GM21576 (cell line): Measurements from ENCODE around the gene CTSO.
"Not testable (repeated sequence)": the region's sequence is repeated elsewhere in the genome, so short reads cannot be mapped to it uniquely, and the experiment has no call there.

Source experiments
- ATAC-seq: cut with Tn5 transposase; IDR thresholded peaks from one replicate; pipeline ENCODE4 v1.9.1; 2021; ENCODE audit warnings: mild to moderate bottlenecking, moderate library complexity; ENCODE audit not compliant: unreplicated experiment

CTSO gene

DNA sequence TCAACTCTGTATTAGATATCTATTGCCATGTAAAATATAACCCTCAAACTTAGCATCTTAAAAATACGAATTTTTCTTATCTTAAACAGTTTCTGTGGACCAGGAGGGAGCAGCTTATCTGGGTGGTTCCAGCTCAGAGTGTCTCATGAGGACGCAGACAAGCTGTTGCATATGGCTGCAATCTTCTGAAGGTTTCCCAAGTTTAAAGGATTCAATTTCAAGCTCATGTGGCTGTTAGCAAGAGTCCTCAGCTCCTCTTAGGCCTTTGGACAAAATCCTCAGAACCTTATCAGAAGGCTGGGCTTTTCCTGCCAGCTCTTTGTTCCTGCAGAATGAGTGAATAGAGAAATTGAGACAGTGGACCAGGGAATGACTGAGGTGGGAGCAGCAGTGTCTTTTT is 2.8 kb upstream of the CTSO start:
- ATAC-seq, result no peak

DNA sequence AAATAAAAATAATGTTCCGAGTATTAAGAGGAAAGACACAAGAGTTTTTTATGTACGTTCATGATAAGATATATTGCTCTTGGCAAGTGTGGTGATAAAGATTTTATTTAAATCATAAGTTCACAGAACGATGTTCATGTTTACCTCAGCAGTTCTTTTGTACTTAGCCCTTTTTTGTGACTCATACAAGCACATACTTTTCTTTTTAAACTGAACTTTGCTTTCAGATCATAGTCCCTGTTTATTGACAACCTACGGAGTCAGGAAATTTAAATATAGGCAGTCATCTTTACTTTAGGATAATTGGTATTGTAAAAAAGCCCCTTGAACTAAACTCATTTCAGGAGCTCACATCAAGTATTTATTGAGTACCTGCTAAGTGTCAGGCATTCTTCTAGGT is 1.3 kb upstream of the CTSO start:
- no peak for ATAC-seq

DNA sequence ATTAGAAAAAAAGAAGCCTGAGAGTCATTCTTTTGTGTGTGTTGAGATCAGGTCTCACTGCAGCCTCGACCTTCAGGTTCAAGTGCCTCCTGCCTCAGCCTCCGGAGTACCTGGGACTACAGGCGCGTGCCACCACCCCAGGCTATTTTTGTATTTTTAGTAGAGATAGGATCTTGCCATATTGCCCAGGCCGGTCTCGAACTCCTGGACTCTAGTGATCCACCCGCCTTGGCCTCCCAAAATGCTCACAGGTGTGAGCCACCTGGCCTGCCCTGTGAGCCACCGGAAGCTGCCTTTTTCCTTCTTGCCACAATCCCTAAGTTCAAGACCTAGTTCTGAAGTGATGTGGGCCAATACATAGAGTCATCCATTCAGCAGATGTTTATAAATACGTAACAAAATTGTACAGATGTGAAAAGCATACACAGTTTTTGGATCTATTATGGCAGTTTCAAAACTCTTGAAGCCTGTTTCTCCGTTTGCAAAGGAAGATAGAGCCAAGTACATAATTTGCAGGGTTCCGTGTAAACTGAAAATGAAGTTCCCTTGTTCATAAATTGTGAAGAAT is 536 bp upstream of the CTSO start:
- no peak for ATAC-seq

DNA sequence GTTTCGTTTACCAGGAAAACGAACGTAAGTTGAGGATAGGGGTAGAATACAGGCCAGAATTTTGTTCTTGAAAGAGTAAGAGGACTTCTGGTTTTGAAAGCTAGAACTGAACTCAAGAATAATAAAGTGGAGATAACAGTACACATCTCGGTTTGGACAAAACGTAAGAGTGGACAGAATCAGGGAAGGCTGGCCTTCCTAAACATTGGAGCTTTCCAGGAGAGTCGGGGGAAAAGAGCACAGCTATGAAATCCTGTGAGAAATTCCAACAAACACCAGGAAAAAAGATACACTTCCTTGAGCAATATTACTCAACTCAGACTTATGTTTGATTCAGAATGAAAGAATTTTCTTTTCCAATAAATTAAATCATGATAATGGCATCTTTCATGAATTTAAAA is 1.2 kb downstream of the CTSO start:
- no peak for ATAC-seq

DNA sequence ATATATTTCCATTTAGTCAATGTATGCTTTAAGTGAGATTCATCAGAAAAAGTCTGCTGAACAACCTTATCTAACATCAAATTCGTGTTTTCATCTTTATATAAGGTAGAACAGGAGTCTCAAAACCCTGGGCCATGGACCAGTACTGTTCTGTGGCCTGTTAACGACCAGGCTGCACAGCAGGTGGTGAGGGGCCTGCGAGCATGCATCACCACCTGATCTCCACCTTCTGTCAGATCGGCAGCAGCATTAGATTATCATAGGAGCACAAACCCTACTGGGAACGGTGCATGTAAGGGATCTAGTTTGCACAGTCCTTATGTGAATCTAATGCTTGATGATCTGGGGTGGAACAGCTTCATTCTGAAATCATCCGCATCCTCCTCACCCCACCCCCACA is 3.2 kb downstream of the CTSO start:
- no peak for ATAC-seq

DNA sequence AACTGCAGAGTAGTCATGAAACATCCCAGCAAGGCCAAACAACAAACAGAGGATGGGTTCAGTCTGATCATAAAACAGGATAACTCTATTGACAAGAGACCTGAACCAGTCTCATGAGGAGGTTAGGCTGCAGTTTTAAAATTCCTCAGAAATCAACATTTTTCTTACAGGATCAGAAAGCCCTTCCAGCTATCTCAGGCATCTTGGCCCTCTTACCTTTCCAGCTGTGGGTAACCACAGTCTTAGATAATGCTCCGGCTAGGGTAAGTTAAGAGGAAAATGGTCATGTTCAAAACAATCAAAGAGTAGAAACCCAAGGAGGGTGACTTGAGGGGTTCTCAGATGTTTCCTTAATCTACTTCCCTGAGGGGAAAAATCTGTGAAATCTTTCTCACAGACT is 5.1 kb downstream of the CTSO start:
- no peak for ATAC-seq

DNA sequence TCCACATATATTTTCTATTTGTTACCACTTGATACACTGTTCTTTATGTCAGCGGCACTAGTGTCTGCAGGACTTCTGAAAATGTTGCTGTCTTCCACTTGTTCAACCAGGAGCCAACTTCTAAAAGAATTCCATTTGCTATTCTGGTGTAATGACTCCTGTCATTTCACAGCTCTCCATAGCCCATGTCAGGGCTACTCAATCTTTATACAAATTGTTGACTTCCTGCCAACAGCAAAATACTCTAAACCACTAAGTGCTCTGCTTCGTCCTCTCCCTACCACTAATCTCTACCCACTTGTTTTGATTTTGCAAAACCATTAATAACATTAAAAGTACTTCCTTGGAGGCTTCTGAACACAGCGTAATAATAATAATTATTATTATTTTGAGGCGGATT is 7.2 kb downstream of the CTSO start:
- ATAC-seq, result no peak

DNA sequence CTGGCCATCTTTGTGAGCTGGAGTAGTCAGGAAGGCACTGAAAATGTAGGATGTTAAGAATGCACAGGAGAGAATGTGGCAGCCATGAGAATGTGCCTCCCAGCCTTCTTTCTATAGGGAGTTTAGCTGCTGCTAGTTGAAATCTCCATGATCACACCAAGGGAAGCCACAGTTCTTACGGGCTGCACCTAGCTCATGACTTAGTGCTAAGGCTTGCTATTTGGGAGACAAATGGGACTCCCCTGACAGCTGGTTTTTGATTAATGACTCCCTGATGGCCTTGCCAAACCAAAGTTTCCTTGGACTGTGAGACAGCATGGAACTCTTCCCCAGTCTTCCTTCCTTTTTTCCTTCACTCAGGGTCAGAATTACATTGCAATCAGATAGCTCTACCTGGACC is 9.2 kb downstream of the CTSO start:
- ATAC-seq, result no peak

DNA sequence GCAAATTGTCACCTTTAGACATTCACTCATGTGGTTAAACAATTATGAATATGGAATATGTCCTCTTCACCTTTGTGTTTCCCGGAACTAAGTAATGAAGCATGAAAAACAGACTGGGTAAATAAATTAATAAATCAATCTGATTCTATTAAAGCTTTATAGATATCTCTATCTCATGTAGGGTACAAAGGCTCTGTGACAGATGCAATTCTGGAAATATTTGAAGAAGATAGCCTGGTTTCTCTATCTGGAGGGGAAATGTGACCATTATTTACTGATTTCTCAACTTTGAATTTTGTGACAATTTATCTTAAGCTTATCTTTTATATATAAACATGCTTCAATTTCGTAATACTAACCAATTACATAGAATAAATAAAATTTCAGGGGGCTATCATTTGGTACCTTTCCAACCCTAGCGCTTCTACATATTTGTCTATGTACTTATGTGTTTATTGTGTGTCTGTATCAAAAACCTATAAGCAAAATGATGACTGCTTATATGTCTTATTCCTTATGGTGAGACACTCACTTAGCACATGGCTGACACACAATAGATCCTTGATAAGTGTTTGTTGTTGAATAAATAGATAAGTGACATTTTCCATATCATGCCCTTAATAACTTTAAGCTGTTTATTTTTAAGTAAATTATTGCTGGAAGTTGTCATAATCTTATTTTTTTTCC is 9.9 kb downstream of the CTSO start:
- no peak for ATAC-seq

DNA sequence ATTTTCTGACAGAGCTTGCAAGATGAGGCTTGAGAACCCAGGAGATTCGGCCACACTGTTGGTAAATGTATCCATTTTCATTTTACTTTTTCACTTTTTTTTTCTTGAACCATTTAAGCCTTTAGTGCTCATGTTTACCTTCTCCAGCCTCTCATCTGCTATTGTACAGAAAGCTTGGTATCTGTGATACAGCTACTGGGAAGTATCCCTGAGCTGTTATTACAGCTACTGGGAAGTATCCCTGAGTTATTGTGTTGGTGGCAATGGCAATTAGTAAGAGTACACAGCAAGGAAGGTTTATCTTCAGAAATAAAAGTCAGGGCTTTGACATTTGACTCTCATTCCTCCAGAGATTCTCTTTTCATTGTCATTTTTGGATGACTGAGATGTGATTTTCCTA is 11.8 kb downstream of the CTSO start:
- no peak for ATAC-seq

DNA sequence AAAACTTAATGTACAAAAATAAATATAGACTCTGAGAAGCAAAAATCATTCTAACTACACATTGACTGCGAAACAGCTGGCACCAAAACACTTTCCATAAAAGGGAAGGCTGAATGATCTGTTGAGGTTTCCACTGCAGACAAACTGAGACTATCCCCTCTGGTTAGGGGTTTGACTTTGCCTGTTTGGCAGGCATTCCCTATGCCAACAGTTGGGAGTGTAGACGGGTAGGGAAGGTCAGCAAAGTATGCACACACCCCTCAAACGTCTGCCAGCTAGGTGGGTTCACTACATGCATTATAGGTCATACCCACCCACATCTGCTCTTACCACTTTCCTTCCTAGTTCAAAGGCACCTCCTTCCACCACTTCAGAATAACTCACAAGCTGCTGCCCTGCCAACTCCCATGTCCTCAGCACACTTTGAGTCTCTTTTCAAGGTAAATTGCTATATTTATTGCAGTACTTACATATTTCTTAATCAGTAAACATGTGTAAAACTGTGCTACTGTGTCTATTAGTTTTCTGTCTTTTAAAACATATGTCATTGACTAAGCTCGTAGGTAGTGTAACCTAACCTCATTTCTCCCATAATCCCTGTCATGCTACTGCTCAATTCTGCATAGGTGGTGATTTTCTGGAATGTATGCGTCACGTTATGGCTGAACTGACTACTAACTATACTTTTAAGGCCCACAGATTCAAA is 12.4 kb downstream of the CTSO start:
- no peak for ATAC-seq

DNA sequence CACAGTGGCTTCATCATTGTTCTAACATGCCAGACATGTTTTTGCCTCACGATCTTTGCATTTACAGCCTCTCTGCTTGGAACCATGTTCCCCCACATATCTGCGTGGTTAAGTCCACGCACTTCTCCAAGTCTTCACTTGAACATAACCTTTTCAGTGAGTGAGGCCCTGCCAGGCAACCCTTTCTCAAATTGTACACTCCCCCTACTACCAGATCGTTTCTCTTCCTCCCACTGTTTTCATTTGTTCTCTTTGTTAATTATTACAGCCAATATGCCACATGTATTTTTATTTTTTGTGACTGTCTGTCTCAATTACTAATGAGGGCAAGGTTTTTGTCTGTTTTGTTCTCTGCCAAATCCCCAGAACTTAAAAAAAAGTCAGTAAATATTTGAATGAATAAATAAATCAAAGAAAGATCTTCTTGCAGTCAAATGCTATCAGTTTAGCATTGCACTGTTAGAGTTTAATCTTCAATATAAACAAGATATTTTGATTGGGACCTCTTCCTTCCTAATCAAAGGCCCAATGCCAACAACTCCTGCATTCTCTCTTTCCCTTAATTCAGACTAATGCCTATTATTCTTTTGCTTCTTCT is 18.2 kb downstream of the CTSO start:
- ATAC-seq, result no peak

DNA sequence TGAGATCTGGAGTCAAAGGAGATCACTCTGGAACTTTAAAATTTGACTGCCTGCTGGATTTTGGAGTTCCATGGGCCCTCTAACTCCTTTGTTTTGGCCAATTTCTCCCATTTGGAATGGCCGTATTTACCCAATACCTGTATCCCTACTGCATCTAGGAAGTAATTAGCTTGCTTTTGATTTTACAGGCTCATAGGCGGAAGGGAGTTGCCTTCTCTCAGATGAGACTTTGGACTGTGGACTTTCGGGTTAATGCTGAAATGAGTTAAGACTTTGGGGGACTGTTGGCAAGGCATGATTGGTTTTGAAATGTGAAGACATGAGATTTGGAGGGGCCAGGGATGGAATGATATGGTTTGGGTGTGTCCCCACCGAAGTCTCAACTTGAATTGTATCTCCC is 19.0 kb downstream of the CTSO start:
- not testable (repeated sequence) for ATAC-seq

DNA sequence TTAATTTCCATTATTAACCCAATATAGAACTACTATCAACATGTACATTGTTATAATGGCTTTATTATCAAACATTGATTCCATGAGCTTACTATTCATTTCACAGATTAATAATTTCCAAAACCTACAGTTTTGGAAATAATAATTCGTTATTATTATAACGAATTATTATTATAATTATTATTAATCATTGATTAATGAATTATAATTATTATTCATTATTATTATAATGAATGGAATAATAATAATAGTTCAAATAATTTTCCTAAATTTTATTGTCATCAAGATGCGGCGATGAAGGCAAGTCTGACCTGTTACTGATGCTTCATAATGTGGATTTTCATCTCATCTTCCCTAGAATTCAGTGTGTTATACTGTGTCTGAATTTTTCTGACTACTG is 22.0 kb downstream of the CTSO start:
- ATAC-seq, result no peak

DNA sequence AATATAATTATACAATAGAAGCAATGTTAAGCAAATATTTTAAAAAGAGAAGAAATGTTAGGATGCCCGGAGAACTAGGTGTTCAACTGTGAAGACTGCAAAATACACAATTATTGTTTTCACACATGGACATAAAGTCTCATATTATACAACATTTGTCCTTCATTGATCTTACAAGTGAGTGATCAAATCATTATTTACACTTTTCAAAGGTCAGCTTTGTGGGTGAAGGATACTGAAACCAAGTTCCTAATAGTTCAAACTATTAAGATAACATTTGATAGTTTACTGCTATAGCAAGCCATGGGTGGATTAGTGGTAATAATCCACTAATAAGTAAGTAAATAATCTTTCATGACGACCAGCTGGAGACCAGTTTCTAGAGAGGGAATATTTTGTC is 23.3 kb downstream of the CTSO start:
- ATAC-seq, result no peak

DNA sequence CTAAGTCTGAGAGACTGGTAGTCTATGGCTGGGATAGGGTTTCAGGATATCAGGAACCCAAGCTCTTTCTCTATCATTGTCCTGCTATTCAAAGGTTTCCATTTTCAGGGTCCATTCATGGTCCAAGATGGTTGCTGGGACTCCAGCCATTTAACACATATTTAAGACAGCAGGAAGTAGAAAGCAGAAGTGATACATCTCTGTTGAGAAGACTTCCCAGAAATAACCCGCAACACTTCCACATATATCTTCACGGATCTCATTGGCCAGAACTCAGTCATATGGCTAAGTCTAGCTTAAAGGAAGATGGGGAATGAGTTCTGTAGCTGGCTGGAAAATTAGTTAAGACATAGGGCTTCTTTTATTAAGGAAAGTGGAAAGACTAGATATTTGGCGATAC is 23.8 kb downstream of the CTSO start:
- ATAC-seq, result no peak

DNA sequence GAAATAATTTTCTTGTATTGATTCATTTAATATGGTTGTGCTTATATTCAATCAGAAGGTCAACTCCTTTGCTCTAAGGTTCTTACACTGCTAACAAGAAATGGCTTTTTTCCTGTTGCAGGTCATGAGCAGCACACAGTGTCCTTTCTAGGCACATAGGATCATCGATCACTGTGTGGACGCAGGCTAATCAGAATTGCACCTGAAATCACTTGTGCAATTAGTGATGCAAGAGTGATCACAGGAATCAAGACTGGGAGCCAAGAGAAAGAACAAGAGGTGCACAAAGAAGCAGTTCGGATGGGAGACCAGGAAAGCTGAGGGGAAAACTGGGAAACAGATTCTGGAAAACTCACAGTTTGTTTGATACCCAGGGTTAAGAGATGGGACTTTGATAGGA is 29.0 kb downstream of the CTSO start:
- ATAC-seq, result no peak

DNA sequence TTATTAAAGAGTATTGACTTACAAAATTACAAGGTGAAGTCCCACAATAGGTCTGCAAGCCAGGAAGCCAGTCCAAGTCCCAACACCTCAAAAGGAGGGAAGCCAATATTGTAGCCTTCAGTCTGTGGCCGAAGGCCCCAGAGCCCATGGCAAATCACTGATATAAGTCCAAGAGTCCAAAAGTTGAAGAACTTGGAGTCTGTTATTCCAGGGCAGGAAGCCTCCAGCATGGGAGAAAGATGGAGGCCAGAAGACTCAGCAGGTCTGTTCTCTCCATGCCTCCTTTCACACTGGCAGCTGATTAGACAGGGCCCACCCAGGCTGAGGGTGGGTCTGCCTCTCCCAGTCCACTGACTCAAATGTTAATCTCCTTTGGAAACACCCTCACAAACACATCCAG is 32.1 kb downstream of the CTSO start:
- no peak for ATAC-seq

DNA sequence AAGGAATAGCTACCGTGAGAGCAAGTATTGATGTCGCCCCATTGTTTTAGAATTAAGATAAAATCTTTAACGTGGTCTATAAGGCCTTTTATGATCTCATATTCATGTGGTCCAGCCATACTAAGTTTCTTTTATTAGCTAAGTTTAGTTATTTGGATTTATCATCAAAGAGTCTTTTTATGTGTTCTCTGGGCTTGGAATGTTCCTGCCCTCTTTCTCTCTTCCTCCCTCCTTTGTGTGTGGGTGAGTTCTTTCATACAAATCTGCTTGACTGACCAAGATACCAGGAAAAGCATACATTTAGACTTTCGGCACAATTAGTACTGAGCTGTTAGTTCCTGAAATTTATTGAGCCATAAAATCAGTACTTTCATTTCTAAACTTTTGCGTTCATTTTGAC is 38.9 kb downstream of the CTSO start:
- ATAC-seq, result no peak

DNA sequence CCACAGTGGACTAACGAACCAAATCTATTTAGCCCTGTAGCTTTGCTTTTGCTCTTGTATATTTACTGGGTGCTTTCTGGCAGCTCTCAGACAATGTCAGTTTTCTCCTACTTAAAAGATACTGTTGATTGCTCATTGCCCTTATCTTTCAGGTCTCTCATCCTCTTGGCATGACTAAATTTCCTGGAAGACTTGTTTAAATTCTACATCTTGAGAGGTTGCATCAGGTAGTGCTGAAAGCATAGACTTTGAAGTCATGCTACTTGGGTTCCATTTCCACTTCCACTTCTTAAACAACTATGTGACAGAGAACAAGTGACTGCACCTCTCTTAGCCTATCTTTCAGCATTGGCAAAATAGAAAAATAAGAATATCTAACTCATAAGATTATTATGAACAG is 41.8 kb downstream of the CTSO start:
- ATAC-seq, result no peak

DNA sequence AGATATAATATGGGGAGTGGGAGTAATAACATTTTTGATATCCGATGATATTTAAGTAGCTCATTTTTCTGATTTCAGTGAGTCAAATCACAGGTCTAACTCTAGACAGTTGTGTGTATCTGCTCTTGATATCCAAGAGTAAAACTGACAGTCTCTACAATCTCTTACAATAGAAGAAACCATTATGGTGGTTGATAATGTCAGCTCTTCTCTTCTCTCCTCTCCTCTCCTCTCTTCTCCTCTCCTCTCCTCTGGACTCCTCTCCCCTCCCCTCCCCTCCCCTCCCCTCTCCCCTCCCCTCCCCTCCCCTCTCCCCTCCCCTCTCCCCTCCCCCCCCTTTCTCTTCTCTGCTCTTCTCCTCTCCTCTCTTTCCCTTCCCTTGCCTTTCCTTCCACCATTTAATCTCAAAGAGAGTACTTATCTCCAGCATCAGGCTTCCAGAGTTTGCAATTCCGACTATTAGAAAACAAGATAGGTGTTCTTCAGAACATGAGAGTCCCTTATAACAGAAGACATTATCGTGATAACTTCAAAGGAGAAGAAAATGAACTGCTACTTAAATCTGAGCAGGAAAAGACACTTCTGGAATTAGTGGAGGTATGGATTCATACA is 43.9 kb downstream of the CTSO start:
- ATAC-seq, result no peak
